Renal cortex interstitium (tissue), 15 donors: ENCODE measurements around the gene FAM83B. TPM values are rescaled to one million over a fixed set of nuclear protein-coding genes. Genes with fewer than 3 reads are reported as not detected.
"Not testable (repeated sequence)": the region's sequence is repeated elsewhere in the genome, so short reads cannot be mapped to it uniquely, and the experiment has no call there.

Experiments used
- DNase-seq, 11 donors: peaks; one replicate each; pipeline ENCODE4 v3.0.0-alpha.2; 2013; ENCODE audit warnings: low read depth in 9 of 11, low spot score in 4 of 11; ENCODE audit errors: extremely low read depth in 1 of 11
- long read RNA-seq, 16 experiments: transcript quantifications; one replicate each; lab custom pipeline, GENCODE V29; 2026
- polyA plus RNA-seq, 3 donors: library from polyadenylated mRNA; unstranded; fragments of 120-200 nt; gene quantifications; one replicate each; pipeline ENCODE4 v1.2.1, GENCODE V29; 2013; ENCODE audit not compliant: insufficient read length in 3 of 3

Gene FAM83B
- 10 to 100 TPM in 1 of 3 donors, 1 to 10 TPM in 2; 7.5 to 12.7 (median 7.8) TPM for polyA plus RNA-seq
- long read RNA-seq, donor 1, partial matches to known transcripts: 0 of 1 reads
- long read RNA-seq, donor 1, other reads (novel, unspliced or antisense): 0 of 1 reads
- long read RNA-seq, donor 2, partial matches to known transcripts: 0 of 1 reads
- long read RNA-seq, donor 2, other reads (novel, unspliced or antisense): 0 of 1 reads
- long read RNA-seq, donor 3, partial matches to known transcripts: 0 of 1 reads
- long read RNA-seq, donor 3, other reads (novel, unspliced or antisense): 0 of 1 reads
- long read RNA-seq, donor 4, partial matches to known transcripts: 0 of 3 reads
- long read RNA-seq, donor 4, other reads (novel, unspliced or antisense): 0 of 3 reads
- long read RNA-seq, donor 5: 0 reads
- long read RNA-seq, donor 6, partial matches to known transcripts: 0 of 2 reads
- long read RNA-seq, donor 6, other reads (novel, unspliced or antisense): 0 of 2 reads
- long read RNA-seq, donor 7, partial matches to known transcripts: 0 of 3 reads
- long read RNA-seq, donor 7, other reads (novel, unspliced or antisense): 0 of 3 reads
- long read RNA-seq, donor 8: 0 reads
- long read RNA-seq, donor 9: 0 reads
- long read RNA-seq, donor 10, partial matches to known transcripts: 0 of 3 reads
- long read RNA-seq, donor 10, other reads (novel, unspliced or antisense): 0 of 3 reads
- long read RNA-seq, donor 11: 0 reads
- long read RNA-seq, donor 12: 0 reads
- long read RNA-seq, donor 13: 0 reads
- long read RNA-seq, donor 14: 0 reads
- long read RNA-seq, donor 15: 0 reads
- long read RNA-seq, donor 16, partial matches to known transcripts: 0 of 2 reads
- long read RNA-seq, donor 16, other reads (novel, unspliced or antisense): 0 of 2 reads

GRCh38 chr6:54846243-54846856, at the start of gene FAM83B:
Gene FAM83B (plus strand): TSS chr6:54846771. CDS start chr6:54870247, 23,476 bp downstream.
- peak in 6 of 11 donors; percentile 14 to 39 (median 24) for DNase-seq

DNA sequence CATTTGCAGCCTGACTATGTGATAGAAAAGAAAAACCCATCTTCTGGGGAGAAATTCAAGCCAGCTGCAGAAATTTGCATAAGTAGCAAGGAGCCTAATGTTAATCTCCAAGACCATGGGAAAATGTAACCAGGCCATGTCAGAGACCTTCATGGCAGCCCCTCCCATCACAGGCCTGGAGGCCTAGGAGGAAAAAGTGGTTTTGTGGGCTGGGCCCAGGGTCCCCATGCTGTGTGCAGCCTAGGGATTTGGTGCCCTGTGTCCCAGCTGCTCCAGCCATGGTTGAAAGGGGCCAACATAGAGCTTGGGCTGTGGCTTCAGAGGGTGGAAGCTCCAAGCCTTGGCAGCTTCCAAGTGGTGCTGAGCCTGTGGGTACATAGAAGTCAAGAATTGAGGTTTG, 49.7 kb upstream of the FAM83B start:
- DNase-seq: not testable (repeated sequence)

- no peak for DNase-seq
Measured at GRCh38 chr6:54800050-54800600, 46.4 kb upstream of the FAM83B start.

DNA sequence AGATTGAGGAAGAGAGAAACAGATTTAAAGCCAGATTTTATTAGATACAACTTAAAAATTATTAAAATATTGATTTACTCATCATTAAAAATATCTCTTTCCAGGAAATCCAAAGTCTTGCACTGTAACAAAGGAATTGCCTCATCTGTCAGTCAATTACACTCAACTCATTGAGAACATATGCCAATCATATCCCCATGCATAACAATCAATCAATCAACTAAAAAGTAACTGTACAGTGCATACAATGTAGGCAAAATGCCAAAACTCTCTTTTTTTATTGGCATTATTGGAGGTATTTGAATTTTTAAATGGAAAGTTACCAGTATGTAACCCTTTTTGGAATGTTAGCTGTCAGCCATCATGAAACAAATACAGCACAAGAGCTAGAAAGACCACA, 45.3 kb upstream of the FAM83B start:
- DNase-seq: no peak

DNA sequence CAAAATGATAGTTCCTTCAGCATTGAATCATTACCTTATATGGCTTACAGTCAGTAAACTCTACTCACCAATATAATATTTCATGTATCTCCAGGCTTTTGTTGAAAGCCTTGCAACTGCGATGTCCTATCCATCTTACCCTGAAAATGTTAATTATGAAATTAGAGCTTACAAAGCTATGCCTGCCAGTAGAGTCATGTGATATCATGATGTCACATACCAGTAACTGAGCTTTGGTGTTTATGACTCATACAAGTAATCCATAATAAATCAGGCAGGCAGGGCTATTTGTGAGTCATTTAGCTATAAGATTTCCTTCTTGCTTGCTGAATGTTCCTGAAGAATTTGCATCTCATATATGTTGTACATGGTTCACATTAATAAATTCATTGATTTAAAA, 44.9 kb upstream of the FAM83B start:
- no peak for DNase-seq

GRCh38 chr6:54802775-54803634, 43.6 kb upstream of the FAM83B start:
- no peak for DNase-seq

- DNase-seq: no peak
Measured at GRCh38 chr6:54805077-54805476, 41.5 kb upstream of the FAM83B start.

DNA sequence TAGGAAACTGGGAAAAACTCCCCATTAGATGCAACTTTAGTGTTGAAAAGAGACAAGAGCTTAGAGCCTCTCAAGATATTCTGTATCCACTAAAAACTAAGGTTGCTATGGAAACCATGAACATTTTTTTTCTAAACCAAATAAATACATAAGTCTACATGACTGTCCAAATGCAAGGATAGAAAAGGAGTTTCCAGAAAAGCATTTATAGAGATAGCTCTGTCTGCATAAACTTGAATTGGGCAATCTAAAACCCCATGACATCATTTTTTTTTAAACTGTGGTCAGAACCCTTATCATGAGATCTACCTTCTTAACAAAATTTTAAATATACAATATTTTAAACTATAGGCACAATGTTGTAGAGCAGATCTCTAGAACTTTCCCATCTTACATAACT, 36.4 kb upstream of the FAM83B start:
- DNase-seq: no peak

DNA sequence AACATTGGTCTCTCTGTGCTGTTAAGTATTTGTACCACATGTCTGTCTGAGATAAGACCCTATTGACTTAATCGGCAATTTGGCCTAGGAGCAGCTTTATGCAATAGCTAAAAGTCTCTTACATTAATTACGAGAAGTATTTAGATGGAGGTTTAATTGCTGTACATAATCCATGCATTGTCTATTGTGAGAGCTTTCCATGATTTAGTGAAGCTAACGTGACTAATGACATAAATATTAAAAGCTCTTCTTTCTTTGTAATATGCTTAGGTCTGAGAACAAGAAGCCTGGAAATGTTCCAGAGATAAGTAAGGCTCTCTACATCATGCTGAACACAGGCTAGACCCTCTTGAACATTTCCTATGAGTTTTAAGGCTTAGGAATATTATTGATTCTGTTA, 32.7 kb upstream of the FAM83B start:
- no peak for DNase-seq

DNA sequence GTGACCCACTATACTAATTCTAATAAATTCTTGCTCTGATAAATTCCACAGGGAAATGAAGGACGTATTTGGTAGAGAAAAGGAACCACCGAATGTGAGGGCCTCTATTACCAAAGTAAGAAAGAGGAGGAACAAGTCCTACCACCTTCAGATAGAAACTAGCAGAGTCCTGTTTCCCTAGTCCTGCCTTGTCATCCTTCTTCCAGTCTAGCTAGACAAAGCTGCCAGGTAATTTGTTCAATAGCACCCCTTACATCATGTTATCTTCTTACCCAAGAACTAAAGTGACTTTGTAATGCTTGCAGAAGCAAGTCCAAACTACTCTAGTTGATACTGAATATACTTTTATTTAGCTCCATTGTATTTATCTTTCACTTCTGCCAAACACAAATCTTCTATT, 29.3 kb upstream of the FAM83B start:
- DNase-seq: no peak

- no peak for DNase-seq
Measured at GRCh38 chr6:54817834-54818233, 28.7 kb upstream of the FAM83B start.

DNA sequence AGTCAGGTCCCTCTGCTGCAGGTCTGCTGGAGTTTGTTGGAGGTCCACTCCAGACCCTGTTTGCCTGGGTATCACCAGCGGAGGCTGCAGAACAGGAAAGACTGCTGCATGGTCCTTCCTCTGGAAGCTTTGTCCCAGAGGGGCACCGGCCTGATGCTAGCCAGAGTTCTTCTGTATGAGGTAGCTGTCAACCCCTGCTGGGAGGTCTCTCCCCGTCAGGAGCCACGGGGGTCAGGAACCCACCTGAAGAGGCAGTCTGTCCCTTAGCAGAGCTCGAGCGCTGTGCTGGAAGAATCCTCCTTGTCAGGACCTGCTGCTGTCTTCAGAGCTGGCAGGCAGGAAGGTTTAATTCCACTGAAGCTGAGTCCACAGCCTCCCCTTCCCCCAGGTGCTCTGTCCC, 22.3 kb upstream of the FAM83B start:
- DNase-seq: not testable (repeated sequence)

DNA sequence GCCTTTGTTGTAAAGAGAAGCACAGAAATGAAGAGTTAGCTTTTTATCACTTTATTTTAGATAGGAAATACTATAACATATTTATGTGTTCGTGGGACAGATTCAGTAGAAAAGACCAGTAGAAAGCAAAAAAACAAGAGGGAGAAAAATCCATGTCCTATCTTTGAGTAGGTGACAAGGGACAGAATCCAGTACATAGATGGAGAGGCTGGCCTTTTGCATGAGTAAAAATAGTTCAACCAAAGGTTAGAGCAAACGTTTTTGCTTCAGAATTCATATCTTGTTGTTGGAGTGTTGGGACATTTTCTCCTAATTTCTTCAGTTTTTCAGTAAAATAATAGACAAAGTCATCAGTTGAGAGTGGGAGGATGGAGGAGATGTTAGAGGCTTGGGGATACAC, 19.6 kb upstream of the FAM83B start:
- DNase-seq: no peak

GRCh38 chr6:54830216-54830615, 16.4 kb upstream of the FAM83B start:
- no peak for DNase-seq

- no peak for DNase-seq
Measured at GRCh38 chr6:54835176-54835575, 11.4 kb upstream of the FAM83B start.

GRCh38 chr6:54846857-54847674, 495 bp downstream of the FAM83B start:
- DNase-seq: peak in 7 of 11 donors; percentile 20 to 41 (median 36)

DNA sequence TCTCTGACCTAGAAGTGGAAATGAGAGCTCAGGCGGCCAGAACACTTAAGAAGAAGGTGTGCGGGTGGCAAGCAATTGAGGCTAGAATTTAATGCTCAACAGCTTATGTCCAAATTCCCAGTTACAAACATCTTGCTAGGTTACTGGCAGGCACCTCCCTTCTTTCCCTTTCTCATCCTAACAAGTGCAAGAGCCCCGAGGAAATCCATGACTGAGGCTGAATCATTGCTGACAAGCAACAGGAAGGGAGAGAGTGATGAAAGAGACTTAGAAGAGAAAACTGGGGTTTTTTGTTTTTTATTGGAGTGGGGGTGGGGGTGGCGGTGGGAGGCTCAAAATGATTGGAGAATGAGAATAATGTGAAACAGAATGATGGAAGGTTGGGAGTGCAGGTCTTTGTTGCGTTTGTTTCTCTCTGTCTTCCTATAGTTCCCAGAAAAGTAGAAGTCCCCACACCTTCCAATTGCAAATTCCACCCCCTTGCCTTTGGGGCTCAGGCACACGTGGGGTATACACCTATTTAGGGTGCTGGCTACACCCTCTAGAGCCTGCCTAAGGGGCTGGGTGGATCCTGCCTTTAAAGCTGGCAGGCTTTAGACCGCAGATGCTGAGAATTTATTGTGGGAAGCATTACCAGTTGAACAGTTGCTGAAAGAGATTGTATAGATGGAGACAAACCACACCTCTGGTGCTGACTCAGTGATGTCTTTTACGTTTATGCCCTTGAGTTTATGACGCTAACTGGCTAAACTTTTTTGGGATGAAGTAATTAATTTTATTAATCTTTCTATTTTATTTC, 1.4 kb downstream of the FAM83B start:
- DNase-seq: no peak
